GM21526 (cell line): Measurements from ENCODE around the gene UBALD1.
"Not testable (repeated sequence)": the region's sequence is repeated elsewhere in the genome, so short reads cannot be mapped to it uniquely, and the experiment has no call there.

Experiments used
- ATAC-seq: cut with Tn5 transposase; IDR thresholded peaks from one replicate; pipeline ENCODE4 v1.9.1; 2021; ENCODE audit warnings: moderate library complexity; ENCODE audit not compliant: unreplicated experiment, low FRiP score

UBALD1 gene

DNA sequence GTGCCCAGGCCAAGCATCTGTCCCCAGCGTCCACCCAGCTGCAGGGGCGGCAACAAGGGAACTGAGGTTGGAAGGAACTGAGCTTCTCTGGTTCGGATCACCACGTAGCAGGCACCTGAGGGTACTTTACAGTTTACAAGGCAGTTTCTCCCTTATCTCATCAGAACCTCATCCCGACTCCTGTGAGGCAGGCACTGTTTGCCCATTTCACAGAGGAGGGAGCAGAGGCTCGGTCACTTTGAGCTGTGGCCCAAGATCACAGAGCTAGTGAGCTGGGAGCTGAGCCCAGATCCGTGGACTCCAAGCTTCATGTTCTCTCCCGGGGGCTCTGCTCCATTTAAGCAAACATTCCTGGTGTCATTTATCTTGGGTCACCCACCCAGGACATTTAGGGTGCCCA, 15.1 kb downstream of the UBALD1 start:
- ATAC-seq = no peak

DNA sequence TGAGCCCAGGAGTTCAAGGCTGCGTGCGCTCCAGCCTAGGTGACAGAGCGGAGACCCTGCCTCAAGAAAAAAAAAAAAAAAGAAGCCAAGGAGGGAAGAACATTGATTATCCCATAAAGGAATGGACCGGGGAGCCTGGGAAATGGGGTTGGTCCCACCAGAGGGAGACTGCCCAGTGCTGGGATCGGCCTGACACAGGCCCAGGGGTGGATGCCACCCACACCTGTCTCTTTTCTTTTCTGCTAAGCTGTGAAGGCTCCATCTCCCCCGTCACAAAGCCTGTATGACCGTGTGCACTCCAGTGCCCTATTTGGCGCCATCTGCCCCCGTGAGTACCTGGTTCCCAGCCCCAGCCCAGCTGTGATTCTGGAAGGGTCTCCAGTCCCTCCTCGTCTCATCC, 15.7 kb downstream of the UBALD1 start:
- no peak for ATAC-seq

DNA sequence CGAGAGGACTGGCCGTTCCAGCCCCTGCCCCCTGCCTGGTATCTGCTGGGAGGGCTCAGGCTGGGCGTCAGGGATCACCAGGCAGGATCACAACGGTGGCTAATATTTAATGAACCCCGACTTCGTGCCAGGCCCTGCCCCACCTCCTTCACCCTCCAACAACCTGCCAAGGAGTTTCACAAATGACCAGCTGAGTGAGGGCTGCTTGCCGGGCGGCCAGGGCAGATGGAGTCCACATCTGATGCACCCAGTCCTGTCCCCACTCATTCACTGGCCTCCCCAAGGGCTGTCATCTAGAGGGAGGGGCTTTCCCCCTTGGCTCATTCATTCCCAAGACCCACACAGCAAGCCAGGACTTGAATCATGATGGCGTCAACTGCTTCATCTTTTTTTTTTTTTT, 17.5 kb downstream of the UBALD1 start:
- ATAC-seq = no peak

DNA sequence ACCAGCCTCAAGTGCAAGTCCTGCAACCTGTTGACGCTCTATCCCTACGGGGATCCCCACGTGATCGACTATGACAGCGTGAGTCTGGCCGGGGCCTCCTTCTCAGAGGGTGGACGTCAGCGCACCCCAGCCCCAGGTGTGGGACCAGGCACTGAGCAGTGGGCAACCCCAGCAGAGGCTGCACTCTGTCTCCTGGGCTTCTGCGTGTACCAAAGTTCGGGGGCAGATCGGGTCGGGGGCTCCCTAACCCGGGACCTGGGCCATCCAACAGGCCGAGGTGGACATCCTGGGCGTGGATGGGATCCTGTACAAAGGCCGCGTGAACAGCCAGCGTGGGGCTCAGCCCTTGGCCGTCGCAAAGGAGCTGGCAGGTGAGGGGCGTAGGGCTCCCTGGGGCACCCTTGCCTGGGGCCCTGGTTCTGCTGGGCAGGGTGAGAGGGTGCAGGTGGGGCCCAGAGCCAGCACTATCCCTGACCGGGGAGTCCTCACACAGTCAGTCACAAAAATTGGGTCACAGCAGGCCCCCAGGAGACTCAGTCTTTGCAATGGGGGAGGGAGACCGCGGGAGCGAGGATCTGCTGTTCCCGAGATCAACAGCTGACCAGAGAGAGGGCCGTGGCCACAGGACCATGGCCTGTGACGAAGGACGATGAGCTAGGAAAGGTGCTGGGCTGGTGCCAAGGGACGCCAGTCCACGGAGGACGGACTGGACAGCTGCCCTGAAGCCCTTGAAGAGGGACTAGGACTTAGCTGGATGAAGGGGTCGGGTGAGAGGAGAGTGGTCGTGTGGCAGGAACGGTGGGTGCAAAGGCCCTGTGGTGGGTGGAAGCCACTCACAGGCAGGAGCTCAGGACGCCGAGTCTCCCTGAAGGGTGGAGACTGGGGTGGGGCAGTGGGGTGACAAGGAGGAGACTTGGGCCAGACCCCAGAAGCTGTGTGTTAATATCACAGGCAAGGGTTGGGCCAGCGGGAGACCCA, 20.0 kb downstream of the UBALD1 start:
- no peak for ATAC-seq

DNA sequence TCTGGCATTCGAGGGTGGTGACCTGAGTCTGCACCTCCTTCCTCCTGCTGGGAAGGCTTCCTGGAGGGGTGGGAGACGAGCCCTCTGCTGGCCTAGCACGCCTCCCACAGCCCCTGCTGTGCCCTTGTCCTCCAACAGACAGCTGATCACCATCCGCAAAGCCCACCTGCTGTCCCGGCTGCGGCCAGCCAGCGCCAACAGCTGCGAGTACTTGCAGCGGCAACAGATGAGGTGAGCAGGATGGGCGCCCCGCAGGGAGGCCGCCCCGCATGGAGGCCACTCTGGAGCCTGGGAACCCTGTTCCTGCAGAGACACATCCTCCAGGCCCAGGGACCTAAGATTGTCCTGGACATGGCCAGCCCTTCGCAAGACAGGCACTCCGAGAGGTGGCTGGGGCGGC, 21.6 kb downstream of the UBALD1 start:
- no peak for ATAC-seq

DNA sequence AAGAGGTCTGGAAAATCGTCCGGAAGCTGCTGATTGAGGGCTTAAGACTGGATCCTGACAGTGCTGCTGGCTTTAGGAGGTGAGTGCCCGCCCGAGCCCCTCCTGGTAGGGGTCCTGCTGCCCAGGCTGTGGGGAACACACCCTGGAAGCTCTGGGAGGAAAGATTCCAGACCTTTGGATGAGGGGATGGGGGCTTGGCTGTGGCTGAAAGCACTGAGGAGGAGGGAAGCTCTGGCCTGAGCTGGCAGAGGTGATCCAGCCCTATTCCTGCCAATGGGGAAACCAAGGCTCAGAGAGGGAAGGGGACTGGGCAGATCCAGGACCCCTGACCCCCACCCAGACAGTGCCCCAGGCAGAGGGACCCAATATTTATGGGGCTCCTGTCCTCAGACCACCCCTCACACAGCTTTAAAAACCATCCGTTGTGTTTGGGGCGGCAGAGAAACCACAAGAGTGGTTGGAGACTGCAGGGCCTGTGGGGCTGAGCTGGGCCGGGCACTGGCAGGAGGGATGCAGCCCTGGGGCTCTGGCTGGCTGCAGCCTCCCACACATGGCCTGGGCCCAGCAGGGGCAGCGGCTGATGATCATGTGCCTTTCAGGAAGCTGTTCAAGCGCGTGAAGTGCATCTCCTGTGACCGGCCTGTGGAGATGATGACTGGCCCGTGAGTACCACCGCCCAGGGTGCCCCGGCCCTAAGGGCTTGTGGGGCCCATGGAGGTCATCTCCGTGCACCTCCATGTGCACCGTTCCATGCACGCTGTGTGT, 22.8 kb downstream of the UBALD1 start:
- ATAC-seq = no peak

DNA sequence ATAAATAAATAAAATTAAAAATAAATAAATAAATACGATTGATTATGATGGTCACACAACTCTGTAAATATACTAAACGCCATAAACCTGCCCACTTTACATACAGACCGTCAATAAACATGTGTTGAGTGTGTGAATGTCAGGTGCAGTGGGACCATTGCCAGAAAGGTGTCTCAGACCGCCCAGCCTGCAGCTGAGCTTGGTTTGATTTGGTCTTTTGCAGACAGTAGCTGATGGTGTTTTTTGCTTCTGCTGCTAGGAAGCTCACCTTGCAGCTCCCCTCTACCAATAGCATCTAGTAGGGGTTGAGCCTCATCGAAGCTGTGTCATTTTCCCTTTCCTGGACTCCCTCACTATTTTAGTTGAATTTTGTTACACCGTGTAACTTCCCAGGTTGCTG, 23.5 kb downstream of the UBALD1 start:
- ATAC-seq = no peak

DNA sequence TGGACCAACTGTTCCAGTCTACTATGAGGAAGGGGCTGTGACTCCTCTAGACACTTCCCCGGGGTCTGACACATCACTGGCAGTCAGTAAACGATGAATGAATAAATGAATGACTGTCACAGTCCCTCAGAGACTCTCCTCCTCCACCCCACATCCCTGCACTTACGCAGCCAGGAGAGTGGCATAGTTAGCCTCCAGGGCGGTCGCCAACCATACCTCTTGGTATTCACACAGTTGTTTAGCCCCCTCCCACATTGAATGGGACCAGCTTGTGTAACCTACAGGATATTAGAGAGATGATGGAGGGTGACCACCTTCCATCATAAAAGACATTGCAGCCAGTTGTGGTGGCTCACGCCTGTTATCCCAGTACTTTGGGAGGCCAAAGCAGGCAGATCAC, 25.7 kb downstream of the UBALD1 start:
- ATAC-seq = no peak

DNA sequence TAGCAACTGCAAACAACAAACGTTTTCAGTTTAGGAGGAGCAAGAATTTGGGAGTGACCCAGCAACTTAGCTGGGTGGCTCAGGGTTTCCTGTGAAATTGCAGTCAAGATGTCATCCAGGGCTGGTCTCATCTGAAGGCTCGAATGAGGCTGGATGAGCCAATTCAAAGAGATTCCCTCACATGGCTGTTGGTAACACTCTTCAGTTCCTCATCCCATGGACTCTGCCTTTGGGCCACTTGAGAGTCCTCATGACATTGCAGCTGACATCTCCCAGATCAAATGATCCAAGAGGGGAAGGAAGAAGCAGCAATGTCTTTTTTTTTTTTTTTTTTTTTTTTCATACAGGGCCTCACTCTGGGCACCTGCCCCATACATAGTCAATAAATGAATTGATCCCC, 26.3 kb downstream of the UBALD1 start:
- ATAC-seq = no peak

DNA sequence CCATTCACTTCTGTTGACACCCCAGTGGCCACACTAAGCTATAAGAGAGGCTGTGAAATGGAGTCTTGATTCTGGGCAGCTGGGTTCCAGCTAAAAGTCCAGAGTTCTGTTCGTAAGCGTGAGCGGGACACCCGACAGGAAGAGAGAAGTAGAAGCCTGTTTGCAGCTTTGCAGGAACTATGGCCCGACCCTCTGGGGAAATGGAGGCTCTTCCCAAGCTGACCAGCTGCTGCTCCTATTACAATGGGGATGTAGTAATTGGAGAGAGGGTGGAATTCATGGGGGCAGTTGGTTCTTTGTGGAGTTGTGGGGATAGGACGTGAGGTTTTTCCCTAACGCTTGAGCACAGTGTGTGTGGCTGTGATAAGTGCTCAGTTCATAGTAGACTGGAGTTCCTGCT, 28.4 kb downstream of the UBALD1 start:
- ATAC-seq = no peak

DNA sequence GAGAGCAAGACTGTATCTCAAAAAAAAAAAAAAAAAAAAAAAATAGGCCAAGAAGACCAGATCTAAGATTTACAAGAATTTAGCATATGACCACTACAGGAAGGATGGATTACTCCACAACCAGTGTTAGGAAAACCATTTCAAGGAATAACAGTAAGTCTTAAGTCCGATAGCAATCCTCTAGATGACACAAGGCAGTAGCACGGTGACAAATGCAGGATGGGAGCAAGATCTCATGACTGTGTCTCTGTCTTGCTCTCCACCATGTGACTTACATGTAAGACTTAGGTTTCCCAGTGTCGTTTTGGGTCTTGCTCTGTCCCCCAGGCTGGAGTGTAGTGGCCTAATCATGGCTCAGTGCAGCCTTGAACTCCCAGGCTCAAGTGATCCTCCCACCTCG, 30.8 kb downstream of the UBALD1 start:
- ATAC-seq = no peak

DNA sequence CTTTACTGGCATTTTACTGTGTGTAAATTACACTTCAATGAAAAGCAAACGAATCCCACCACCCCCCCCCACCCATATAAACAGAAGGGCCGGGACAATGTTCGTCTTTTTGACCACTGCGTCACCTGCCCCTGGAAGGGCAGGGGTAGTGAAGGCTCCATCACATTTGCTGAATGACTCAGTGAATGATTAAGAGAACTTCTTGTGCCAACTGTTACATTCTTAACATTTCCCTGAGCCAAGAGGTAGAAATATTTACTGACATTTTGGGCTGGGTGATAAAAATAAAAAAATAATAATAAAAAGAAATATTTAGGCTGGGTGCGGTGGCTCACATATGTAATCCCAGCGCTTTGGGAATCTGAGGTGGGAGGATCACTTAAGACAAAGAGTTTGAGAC, 34.4 kb downstream of the UBALD1 start:
- ATAC-seq = no peak

DNA sequence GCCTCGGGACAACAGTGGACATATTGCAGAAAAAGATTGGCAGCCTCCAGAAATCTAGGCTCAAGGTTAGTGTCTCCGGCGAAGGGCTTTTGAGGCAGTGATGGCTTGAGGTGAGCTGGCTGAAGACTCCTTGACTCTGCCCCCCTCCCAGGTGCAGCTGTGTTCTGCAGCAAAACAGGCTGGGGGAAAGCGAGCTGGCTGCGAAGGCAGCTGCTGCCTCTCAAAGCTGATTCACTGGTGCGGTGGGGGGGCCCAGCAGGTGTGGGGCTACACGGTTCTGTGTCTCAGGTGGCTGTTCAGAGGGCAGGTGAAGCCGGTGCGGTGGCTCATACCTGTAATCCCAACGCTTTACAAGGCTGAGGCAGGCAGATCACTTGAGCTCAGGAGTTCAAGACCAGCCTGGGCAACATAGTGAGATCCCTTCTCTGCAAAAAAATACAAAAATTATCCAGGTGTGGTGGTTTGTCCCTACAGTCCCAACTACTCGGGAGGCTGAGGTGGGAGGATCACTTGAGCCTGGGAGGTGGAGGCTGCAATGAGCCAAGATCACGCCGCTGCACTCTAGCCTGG, 35.6 kb downstream of the UBALD1 start:
- no peak for ATAC-seq

DNA sequence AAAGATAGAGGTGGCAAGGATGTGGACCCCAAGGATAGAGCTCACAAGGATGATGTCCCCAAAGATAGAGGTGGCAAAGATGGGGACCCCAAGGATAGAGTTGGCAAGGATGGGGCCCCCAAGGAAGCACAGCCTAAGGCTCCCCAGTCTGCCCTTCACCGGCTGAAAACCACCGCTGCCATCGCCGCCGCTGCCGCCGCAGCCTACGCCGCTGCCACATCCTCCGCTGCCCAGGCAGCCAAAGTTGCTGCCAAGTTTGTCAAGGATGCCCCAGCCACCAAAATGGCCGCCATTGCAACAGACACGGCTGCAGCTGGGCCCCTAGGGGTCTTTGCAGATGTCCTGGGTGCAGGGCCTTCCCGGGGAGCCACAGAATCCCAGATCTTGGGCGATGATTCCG, 38.7 kb downstream of the UBALD1 start:
- no peak for ATAC-seq

DNA sequence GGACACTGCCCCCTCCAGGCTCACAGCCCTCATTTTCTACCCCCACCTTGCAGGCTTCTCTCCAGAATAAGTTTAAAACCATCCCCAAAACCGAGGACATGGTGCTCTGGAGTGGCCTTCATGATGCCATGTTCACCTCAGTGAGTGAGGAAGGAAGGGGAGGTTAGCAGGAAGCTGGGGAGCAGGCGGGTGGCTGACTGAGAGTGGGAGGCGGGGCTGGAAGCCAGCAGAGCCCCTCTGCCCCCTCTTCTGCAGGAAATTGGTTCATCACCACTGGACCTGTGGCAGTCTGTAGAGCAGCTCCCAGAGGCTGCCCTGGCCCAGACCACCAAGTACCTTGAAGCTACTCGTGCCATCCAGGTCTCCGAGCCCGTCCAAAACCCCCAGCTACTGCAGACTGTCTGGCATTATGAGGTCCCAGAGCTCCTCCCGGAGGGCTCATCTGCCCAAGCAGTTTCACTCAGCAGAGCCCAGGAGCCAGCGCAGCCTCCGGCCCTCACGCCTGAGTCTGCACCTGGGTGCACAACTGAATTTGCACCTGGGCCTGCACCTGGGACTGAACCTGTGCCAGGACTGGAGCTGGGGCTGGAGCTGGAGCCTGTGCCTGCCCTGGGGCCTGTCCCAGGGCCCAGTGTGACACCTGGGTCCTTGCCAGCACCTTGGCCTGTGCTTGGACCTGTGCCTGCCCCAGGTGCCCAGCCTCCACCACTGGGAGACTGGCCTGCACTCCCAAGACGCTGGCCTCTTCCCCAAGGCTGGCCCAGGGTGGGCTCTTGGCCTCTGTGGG, 39.6 kb downstream of the UBALD1 start:
- ATAC-seq = no peak

DNA sequence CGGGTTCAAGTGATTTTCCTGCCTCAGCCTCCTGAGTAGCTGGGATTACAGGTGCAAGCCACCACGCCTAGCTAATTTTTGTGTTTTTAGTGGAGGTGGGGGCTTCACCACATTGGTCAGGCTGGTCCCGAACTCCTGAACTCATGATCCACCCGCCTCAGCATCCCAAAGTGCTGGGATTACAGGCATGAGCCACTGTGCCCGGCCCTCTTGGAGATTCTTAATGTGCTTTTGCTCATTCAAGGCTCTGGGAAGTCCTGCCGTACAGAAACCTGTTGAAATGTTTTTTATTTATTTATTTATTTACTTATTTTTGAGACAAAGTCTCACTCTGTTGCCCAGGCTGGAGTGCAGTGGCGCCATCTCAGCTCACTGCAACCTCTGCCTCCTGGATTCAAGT, 40.8 kb downstream of the UBALD1 start:
- not testable (repeated sequence) for ATAC-seq

DNA sequence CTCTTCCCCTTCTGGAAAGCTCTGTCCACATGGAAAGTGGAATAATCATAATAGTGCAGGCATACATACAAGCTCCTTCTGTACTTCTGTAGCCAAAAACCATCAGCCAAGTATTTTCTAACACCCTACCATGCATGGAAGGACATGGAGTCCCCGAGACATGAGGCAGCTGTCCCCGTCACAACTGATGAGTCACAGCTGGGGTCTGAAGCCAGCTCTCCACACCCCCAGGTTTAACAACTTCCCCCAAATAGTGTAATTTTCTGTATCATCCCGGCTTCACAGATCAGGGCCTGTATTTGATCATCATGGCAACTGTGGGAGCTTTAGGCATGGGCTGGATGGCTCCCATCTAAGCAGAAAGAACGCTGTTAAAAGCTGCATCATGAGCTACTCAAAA, 42.0 kb downstream of the UBALD1 start:
- ATAC-seq = no peak

DNA sequence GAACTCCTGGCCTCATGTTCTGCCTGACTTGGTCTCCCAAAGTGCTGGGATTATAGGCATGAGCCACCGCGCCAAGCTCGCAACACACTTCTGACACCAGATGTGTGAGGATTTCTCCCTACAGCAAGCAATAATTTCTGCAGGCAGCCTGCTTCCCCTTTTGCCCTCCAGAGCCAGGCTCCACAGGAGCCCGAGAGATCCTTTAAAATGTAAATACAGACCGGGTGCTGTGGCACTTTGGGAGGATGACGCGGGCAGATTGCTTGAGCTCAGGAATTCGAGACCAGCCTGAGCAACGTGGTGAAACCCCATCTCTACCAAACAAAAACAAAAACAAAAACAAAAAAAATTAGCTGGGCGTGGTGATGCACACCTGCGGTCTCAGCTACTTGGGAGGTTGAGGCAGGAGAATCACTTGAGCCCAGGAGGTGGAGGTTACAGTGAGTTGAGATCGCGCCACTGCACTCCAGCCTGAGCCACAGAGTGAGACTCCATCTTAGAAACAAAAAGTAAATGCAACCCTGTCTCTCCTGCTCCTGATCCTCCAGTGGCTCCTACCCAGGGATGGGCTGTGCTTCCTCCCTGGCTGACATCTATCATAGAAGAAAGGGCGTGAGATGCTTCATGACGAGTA, 43.9 kb downstream of the UBALD1 start:
- ATAC-seq = no peak

DNA sequence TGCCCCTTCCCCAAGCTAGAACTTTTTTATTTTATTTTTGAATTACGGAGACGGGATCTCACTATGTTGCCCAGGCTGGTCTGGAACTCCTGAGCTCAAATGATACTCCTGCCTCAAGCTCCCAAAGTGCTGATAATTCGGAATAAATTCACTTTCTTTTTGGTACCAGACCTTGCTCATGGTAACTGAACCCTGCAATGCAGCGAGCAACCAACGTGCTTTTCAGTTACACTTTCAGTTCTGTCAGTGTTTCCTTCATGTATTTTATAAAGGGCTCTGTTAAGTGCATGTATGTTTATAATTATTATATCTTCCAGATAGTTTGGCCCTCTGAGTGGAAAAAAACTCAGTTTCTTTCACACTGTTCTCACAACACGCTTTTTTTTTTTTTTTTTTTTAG, 44.6 kb downstream of the UBALD1 start:
- no peak for ATAC-seq

DNA sequence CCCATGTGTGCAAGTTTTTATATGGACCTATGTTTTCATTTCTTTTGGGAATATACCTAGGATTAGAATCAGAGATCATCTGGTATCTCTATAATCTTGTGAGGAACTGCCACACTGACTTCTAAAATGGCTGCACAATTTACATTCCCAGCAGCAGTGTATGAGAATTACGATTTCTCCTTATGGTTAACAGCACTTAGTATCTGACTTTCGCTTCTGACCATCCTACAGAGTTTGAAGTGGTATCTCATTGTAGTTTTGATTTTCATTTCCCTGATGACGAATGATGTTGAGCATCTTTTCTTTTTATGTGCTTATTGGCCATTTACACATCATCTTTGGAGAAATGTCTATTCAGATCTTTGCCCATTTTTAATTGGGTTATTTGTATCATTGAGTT, 48.5 kb downstream of the UBALD1 start:
- ATAC-seq = no peak
